ENCODE data around the gene BACH1.

BACH1 gene

DNA sequence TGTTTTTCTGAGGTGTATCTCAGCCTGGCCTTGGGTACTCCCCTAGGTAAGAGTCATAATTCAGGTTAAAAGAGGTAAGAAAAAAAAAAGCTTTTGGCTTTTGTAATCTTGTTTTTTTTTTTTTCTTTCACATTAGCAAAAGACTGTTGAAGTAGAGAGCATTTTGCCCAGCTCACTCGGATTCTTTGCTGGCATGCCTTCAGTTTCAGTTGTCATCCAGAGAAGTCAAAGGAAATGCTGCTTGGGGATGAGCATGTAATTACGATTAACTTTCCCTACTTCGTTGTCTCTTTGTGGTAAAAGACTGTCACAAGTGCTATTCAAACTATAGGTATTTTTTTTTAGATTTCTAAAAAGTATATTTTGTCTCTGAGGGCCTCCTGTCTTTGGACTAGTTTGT is 6.3 kb downstream of the BACH1 start:
- TF ChIP-seq, protein P1, sequence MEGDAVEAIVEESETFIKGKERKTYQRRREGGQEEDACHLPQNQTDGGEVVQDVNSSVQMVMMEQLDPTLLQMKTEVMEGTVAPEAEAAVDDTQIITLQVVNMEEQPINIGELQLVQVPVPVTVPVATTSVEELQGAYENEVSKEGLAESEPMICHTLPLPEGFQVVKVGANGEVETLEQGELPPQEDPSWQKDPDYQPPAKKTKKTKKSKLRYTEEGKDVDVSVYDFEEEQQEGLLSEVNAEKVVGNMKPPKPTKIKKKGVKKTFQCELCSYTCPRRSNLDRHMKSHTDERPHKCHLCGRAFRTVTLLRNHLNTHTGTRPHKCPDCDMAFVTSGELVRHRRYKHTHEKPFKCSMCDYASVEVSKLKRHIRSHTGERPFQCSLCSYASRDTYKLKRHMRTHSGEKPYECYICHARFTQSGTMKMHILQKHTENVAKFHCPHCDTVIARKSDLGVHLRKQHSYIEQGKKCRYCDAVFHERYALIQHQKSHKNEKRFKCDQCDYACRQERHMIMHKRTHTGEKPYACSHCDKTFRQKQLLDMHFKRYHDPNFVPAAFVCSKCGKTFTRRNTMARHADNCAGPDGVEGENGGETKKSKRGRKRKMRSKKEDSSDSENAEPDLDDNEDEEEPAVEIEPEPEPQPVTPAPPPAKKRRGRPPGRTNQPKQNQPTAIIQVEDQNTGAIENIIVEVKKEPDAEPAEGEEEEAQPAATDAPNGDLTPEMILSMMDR (IDR thresholded peaks at IDR 0.05; ENCODE audit: low read depth, low read length): no peak
- in situ Hi-C loops (cut with HindIII; ENCODE audit: low sequenced_read_pairs): no loop called here
- DNase-seq (ENCODE audit: low read depth, low spot score): no peak
- H3K4me3 ChIP-seq (ENCODE audit: low read depth, low read length): no peak overlapping the region

GRCh38 chr21:29305561-29305960 is 6.8 kb downstream of the BACH1 start:
- DNase-seq (ENCODE audit: low read depth, low spot score): no peak
- in situ Hi-C loops (cut with HindIII; ENCODE audit: low sequenced_read_pairs): no loop called here
- TF ChIP-seq, protein P1 (IDR thresholded peaks at IDR 0.05; ENCODE audit: low read depth, low read length): no peak
- no peak overlapping the region for H3K4me3 ChIP-seq (ENCODE audit: low read depth, low read length)

- DNase-seq (ENCODE audit: low read depth, low spot score): no peak
- no peak overlapping the region for H3K4me3 ChIP-seq (ENCODE audit: low read depth, low read length)
- TF ChIP-seq, protein P1 (IDR thresholded peaks at IDR 0.05; ENCODE audit: low read depth, low read length): no peak
- in situ Hi-C loops (cut with HindIII; ENCODE audit: low sequenced_read_pairs): no loop called here
Measured at GRCh38 chr21:29306920-29307319, 8.2 kb downstream of the BACH1 start.

- in situ Hi-C loops (cut with HindIII; ENCODE audit: low sequenced_read_pairs): no loop called here
- TF ChIP-seq, protein P1 (IDR thresholded peaks at IDR 0.05; ENCODE audit: low read depth, low read length): no peak
- no peak for DNase-seq (ENCODE audit: low read depth, low spot score)
- no peak overlapping the region for H3K4me3 ChIP-seq (ENCODE audit: low read depth, low read length)
Measured at GRCh38 chr21:29307718-29308455, 9.2 kb downstream of the BACH1 start.

DNA sequence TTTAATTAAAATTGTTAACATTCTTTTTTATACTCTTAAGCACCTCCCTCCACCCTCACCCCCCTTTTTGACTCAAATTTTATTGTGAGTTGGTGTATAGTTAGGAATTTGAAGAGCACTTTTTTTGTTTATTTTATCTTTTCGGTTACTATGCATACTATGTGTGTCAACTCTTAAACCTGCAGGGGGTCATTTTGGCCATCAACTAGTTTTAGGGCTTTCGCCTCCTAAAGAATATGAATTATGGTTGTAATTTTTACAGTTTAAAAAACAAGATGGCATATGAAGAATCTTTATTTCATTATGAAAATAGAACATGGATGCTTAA is 9.7 kb downstream of the BACH1 start:
- in situ Hi-C loops (cut with HindIII; ENCODE audit: low sequenced_read_pairs): no loop called here
- no peak overlapping the region for H3K4me3 ChIP-seq (ENCODE audit: low read depth, low read length)
- DNase-seq (ENCODE audit: low read depth, low spot score): no peak
- TF ChIP-seq, protein P1 (IDR thresholded peaks at IDR 0.05; ENCODE audit: low read depth, low read length): no peak

- in situ Hi-C loops (cut with HindIII; ENCODE audit: low sequenced_read_pairs): no loop called here
- TF ChIP-seq, protein P1 (IDR thresholded peaks at IDR 0.05; ENCODE audit: low read depth, low read length): no peak
- H3K4me3 ChIP-seq (ENCODE audit: low read depth, low read length): no peak overlapping the region
- no peak for DNase-seq (ENCODE audit: low read depth, low spot score)
Measured at GRCh38 chr21:29309703-29310102, 11.0 kb downstream of the BACH1 start.
